DOHH2 (cell line): ENCODE measurements around the gene MPRIP.

Experiments used
- H3F3A ChIP-seq: fragments of 200-600 bp; sonication (generic), shearing (Covaris generic); 2 replicates; pipeline ENCODE4 v1.6.0; 2016; ENCODE audit warnings: antibody characterized with exemption, mild to moderate bottlenecking; ENCODE audit not compliant: control insufficient read depth, insufficient read depth
- H3K27ac ChIP-seq: fragments of 200-600 bp; sonication (generic); 2 replicates; pipeline ENCODE4 v1.5.1; 2014; ENCODE audit warnings: low read depth, mild to moderate bottlenecking, low read length, moderate library complexity
- H3K27me3 ChIP-seq: fragments of 200-600 bp; sonication (generic); 2 replicates; pipeline ENCODE4 v1.6.1; 2014; ENCODE audit warnings: mild to moderate bottlenecking, low read length, mixed read lengths; ENCODE audit not compliant: control insufficient read depth
- H3K36me3 ChIP-seq: fragments of 200-600 bp; sonication (generic); 2 replicates; pipeline ENCODE4 v1.6.1; 2014; ENCODE audit warnings: mild to moderate bottlenecking, low read length, moderate library complexity, mixed read lengths; ENCODE audit not compliant: control insufficient read depth
- H3K4me1 ChIP-seq: fragments of 200-600 bp; sonication (generic); 2 replicates; pipeline ENCODE4 v1.6.1; 2014; ENCODE audit warnings: mild to moderate bottlenecking, low read length, mixed read lengths; ENCODE audit not compliant: control insufficient read depth
- H3K4me2 ChIP-seq: fragments of 200-600 bp; sonication (generic); 2 replicates; pipeline ENCODE4 v1.6.0; 2014; ENCODE audit warnings: mild to moderate bottlenecking, low read length, moderate library complexity
- H3K4me3 ChIP-seq: fragments of 200-600 bp; sonication (generic); 2 replicates; pipeline ENCODE4 v1.5.1; 2014; ENCODE audit warnings: mild to moderate bottlenecking, low read length, mixed read lengths
- H3K79me2 ChIP-seq: fragments of 200-600 bp; sonication (generic); 2 replicates; pipeline ENCODE4 v1.6.1; 2014; ENCODE audit warnings: mild to moderate bottlenecking, low read length, mixed read lengths; ENCODE audit not compliant: control insufficient read depth
- H3K9me2 ChIP-seq: fragments of 200-600 bp; sonication (generic); replicated peaks from 2 replicates; pipeline ENCODE4 v1.6.1; 2014; ENCODE audit warnings: mild to moderate bottlenecking, low read length, mixed read lengths; ENCODE audit not compliant: control insufficient read depth
- H3K9me3 ChIP-seq: fragments of 200-600 bp; sonication (generic); 2 replicates; pipeline ENCODE4 v1.6.1; 2014; ENCODE audit warnings: antibody characterized with exemption, low read length, mixed read lengths; ENCODE audit not compliant: control insufficient read depth, insufficient read depth
- H4K20me1 ChIP-seq: fragments of 200-600 bp; sonication (generic); 2 replicates; pipeline ENCODE4 v1.6.0; 2014; ENCODE audit warnings: low read depth, mild to moderate bottlenecking, antibody characterized with exemption, low read length, moderate library complexity; ENCODE audit not compliant: control insufficient read depth, insufficient read depth
- CTCF ChIP-seq: fragments of 200-600 bp; sonication (generic); IDR thresholded peaks from one replicate; pipeline ENCODE4 v1.5.1; 2014; ENCODE audit warnings: antibody characterized with exemption, mild to moderate bottlenecking, low read depth, low read length; ENCODE audit not compliant: poor library complexity, severe bottlenecking
- EZH2phosphoT487 ChIP-seq: fragments of 200-600 bp; sonication (generic); IDR thresholded peaks from 2 replicates; pipeline ENCODE4 v1.6.1; 2017; ENCODE audit warnings: borderline replicate concordance, mild to moderate bottlenecking, antibody characterized with exemption, low read length, moderate library complexity, mixed read lengths

Gene MPRIP

GRCh38 chr17:17165666-17166308, 123.5 kb downstream of the MPRIP start:
- H3K27me3 ChIP-seq = no peaks in the 10 kb centered on the region
- TF ChIP-seq EZH2phosphoT487 = no peak
- no peak for TF ChIP-seq CTCF
- no peaks in the 10 kb centered on the region for H3K9me2 ChIP-seq
- no peak overlapping the region for H3K4me3 ChIP-seq
- H4K20me1 ChIP-seq = no peaks in the 10 kb centered on the region
- H3K79me2 ChIP-seq = no peaks in the 10 kb centered on the region
- H3K27ac ChIP-seq = no peak overlapping the region
- H3K36me3 ChIP-seq = peaks cover 29% of the 10 kb centered on the region
- no peaks in the 10 kb centered on the region for H3K4me1 ChIP-seq
- no peak overlapping the region for H3K4me2 ChIP-seq
- no peaks in the 10 kb centered on the region for H3K9me3 ChIP-seq
- H3F3A ChIP-seq = no peaks in the 10 kb centered on the region

- no peaks in the 10 kb centered on the region for H3K9me2 ChIP-seq
- no peak overlapping the region for H3K27ac ChIP-seq
- no peaks in the 10 kb centered on the region for H3F3A ChIP-seq
- H3K4me1 ChIP-seq = no peaks in the 10 kb centered on the region
- no peaks in the 10 kb centered on the region for H3K27me3 ChIP-seq
- H3K9me3 ChIP-seq = no peaks in the 10 kb centered on the region
- no peaks in the 10 kb centered on the region for H3K79me2 ChIP-seq
- no peak overlapping the region for H3K4me3 ChIP-seq
- H4K20me1 ChIP-seq = no peaks in the 10 kb centered on the region
- peaks cover 29% of the 10 kb centered on the region for H3K36me3 ChIP-seq
- TF ChIP-seq CTCF (no peak), EZH2phosphoT487 (no peak)
- no peak overlapping the region for H3K4me2 ChIP-seq
Measured at GRCh38 chr17:17166446-17166845, 124.2 kb downstream of the MPRIP start.

GRCh38 chr17:17167356-17167755, 125.1 kb downstream of the MPRIP start:
- Histone ChIP-seq H3K4me2 (no peak overlapping the region), H3K36me3 (peaks cover 27% of the 10 kb centered on the region), H3K4me1 (no peaks in the 10 kb centered on the region), H3K27me3 (no peaks in the 10 kb centered on the region), H3K4me3 (no peak overlapping the region), H3K9me2 (no peaks in the 10 kb centered on the region), H3F3A (no peaks in the 10 kb centered on the region), H3K27ac (no peak overlapping the region), H3K9me3 (no peaks in the 10 kb centered on the region), H3K79me2 (no peaks in the 10 kb centered on the region), H4K20me1 (no peaks in the 10 kb centered on the region)
- no peak for TF ChIP-seq EZH2phosphoT487
- TF ChIP-seq CTCF = no peak
